Endothelial cell of umbilical vein (primary cell): Measurements from ENCODE around the gene DCDC1.

ENCODE experiments used
- POLR2A ChIP-seq: IDR thresholded peaks from 2 replicates; pipeline ENCODE4 v1.6.1; 2012; ENCODE audit warnings: low read depth, mild to moderate bottlenecking, control low read depth, low read length
- TF ChIP-seq, protein P1 (sequence below), 2 donors: IDR thresholded peaks; 1 replicate in 1 of 2; 2 replicates in 1 of 2; pipeline ENCODE4 v1.5.1; 2011; ENCODE audit warnings: low read length in 2 of 2, mild to moderate bottlenecking in 2 of 2, moderate library complexity in 2 of 2, control low read depth in 1 of 2, inconsistent platforms in 1 of 2, low read depth in 1 of 2; ENCODE audit not compliant: insufficient read depth in 1 of 2; ENCODE audit errors: extremely low read depth in 1 of 2

GRCh38 chr11:31414338-31414737, 44.8 kb upstream of the DCDC1 start:
- TF ChIP-seq, protein P1, sequence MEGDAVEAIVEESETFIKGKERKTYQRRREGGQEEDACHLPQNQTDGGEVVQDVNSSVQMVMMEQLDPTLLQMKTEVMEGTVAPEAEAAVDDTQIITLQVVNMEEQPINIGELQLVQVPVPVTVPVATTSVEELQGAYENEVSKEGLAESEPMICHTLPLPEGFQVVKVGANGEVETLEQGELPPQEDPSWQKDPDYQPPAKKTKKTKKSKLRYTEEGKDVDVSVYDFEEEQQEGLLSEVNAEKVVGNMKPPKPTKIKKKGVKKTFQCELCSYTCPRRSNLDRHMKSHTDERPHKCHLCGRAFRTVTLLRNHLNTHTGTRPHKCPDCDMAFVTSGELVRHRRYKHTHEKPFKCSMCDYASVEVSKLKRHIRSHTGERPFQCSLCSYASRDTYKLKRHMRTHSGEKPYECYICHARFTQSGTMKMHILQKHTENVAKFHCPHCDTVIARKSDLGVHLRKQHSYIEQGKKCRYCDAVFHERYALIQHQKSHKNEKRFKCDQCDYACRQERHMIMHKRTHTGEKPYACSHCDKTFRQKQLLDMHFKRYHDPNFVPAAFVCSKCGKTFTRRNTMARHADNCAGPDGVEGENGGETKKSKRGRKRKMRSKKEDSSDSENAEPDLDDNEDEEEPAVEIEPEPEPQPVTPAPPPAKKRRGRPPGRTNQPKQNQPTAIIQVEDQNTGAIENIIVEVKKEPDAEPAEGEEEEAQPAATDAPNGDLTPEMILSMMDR (IDR thresholded peaks at IDR 0.05; ENCODE audit: extremely low read depth in 1 of 2, insufficient read depth in 1 of 2, low read depth in 1 of 2, low read length in 2 of 2), result no peak
- no peak for TF ChIP-seq POLR2A
